HepG2 (cell line): ENCODE results near the gene ACD. TPM values are rescaled to one million over a fixed set of nuclear protein-coding genes. Genes with fewer than 3 reads are reported as not detected.

Experiments
- ATAD3A ChIP-seq: sonication (generic); formaldehyde crosslinking; IDR thresholded peaks from 2 replicates; pipeline ENCODE4 v1.4.0; 2020; ENCODE audit warnings: missing genetic modification reagents
- DZIP1 ChIP-seq: sonication (generic); formaldehyde crosslinking; IDR thresholded peaks from 2 replicates; pipeline ENCODE4 v1.5.0; 2020; ENCODE audit warnings: mild to moderate bottlenecking, missing genetic modification reagents
- EEA1 ChIP-seq: sonication (generic); formaldehyde crosslinking; IDR thresholded peaks from 2 replicates; pipeline ENCODE4 v1.5.1; 2020; ENCODE audit warnings: mild to moderate bottlenecking, missing genetic modification reagents, borderline replicate concordance
- HNRNPLL ChIP-seq: fragments of 200-400 bp; formaldehyde crosslinking; IDR thresholded peaks from 2 replicates; pipeline ENCODE4 v1.6.1; 2017; ENCODE audit warnings: mild to moderate bottlenecking, low read depth, low read length; ENCODE audit not compliant: poor library complexity, severe bottlenecking
- KDM5B ChIP-seq: sonication (generic); formaldehyde crosslinking; IDR thresholded peaks from 2 replicates; pipeline ENCODE4 v1.4.0; 2020; ENCODE audit warnings: missing genetic modification reagents, mild to moderate bottlenecking, borderline replicate concordance
- MXD4 ChIP-seq: IDR thresholded peaks from 2 replicates; pipeline ENCODE4 v1.6.1; 2016; ENCODE audit warnings: mild to moderate bottlenecking, missing biosample characterization, missing genetic modification reagents
- RBAK ChIP-seq: sonication (generic); formaldehyde crosslinking; IDR thresholded peaks from 2 replicates; pipeline ENCODE4 v1.5.1; 2020; ENCODE audit warnings: mild to moderate bottlenecking, missing genetic modification reagents
- RBM39 ChIP-seq: fragments of 200-400 bp; formaldehyde crosslinking; IDR thresholded peaks from one replicate; pipeline ENCODE4 v1.6.1; 2018; ENCODE audit warnings: antibody characterized with exemption, mild to moderate bottlenecking, low read depth, low read length; ENCODE audit not compliant: poor library complexity, severe bottlenecking
- RELA ChIP-seq: sonication (generic); formaldehyde crosslinking; IDR thresholded peaks from 2 replicates; pipeline ENCODE4 v1.4.0; 2020; ENCODE audit warnings: missing genetic modification reagents
- SKIL ChIP-seq: sonication (generic); formaldehyde crosslinking; IDR thresholded peaks from 2 replicates; pipeline ENCODE4 v1.8.0; 2022; ENCODE audit warnings: missing genetic modification reagents, mild to moderate bottlenecking, moderate library complexity, borderline replicate concordance
- SP4 ChIP-seq: sonication (generic); formaldehyde crosslinking; IDR thresholded peaks from 2 replicates; pipeline ENCODE4 v1.8.1; 2023; ENCODE audit warnings: mild to moderate bottlenecking, missing genetic modification reagents
- ZBED4 ChIP-seq: sonication (generic); formaldehyde crosslinking; IDR thresholded peaks from 2 replicates; pipeline ENCODE4 v1.4.0; 2020; ENCODE audit warnings: missing genetic modification reagents, borderline replicate concordance
- ZNF12 ChIP-seq: sonication (generic); formaldehyde crosslinking; IDR thresholded peaks from 2 replicates; pipeline ENCODE4 v1.5.0; 2020; ENCODE audit warnings: missing genetic modification reagents
- ZNF136 ChIP-seq: sonication (generic); formaldehyde crosslinking; IDR thresholded peaks from 2 replicates; pipeline ENCODE4 v1.8.1; 2022; ENCODE audit warnings: low read depth, mild to moderate bottlenecking, moderate library complexity, missing genetic modification reagents
- ZNF282 ChIP-seq: fragments of 450-650 bp; IDR thresholded peaks from 2 replicates; pipeline ENCODE4 v1.6.1; 2018; ENCODE audit not compliant: partially characterized antibody
- ZNF3 ChIP-seq: IDR thresholded peaks from 2 replicates; pipeline ENCODE4 v1.7.0; 2017; ENCODE audit warnings: inconsistent platforms
- ZNF446 ChIP-seq: sonication (generic); formaldehyde crosslinking; IDR thresholded peaks from 2 replicates; pipeline ENCODE4 v1.5.0; 2020; ENCODE audit warnings: mild to moderate bottlenecking, missing genetic modification reagents
- polyA plus RNA-seq, 8 experiments: library from polyadenylated mRNA; depleted of rRNA in 3 of 8; stranded (reverse) in 7 of 8; unstranded in 1 of 8; fragments of >200 nt; fragmentation: Illumina TruSeq in 4 of 8; extraction: Trizol in 4 of 8; gene quantifications; 2 replicates each; pipeline versions ENCODE4 v1.2.1 to v1.2.3, GENCODE V29; 2011 to 2016; ENCODE audit warnings: low read depth in 4 of 8, missing spikeins in 1 of 8, mixed read lengths in 1 of 8; ENCODE audit not compliant: insufficient read depth in 1 of 8
- total RNA-seq, 5 experiments: library from RNA; depleted of rRNA; stranded (reverse); fragments of >200 nt; fragmentation: Illumina TruSeq; extraction: Trizol; gene quantifications; 2 replicates each; pipeline ENCODE4 v1.2.3, GENCODE V29; 2016; ENCODE audit warnings: low read depth in 1 of 5
- TF ChIP-seq, protein P1 (sequence below): sonication (generic); formaldehyde crosslinking; IDR thresholded peaks from 2 replicates; pipeline ENCODE4 v1.8.0; 2022; ENCODE audit warnings: mild to moderate bottlenecking, missing genetic modification reagents, moderate library complexity

ACD gene
- total and polyA plus RNA-seq, 2 of the 13 experiments (the other 11 are each of a cell fraction or from before 2014, with no cell fraction given), result 32.6 to 38.3 TPM

- TF ChIP-seq SKIL (CRISPR knock-in tag) (0 out of 2 replicates have a peak, but pooled peaks have one; percentile 8), RBM39 (no peak), RBAK (CRISPR knock-in tag) (0 out of 2 replicates have a peak, but pooled peaks have one; percentile 24), RELA (CRISPR knock-in tag) (no peak; the same call in 1 of the 2 replicates), ZNF3 (CRISPR knock-in tag) (no peak), DZIP1 (CRISPR knock-in tag) (peak; percentile 93), ZBED4 (peak; percentile 70), ZNF282 (no peak), EEA1 (CRISPR knock-in tag) (no peak; the same call in 1 of the 2 replicates), SP4 (peak; percentile 71), KDM5B (CRISPR knock-in tag) (peak; percentile 72; the same call in 1 of the 2 replicates), ZNF446 (CRISPR knock-in tag) (peak; percentile 24; the same call in 1 of the 2 replicates), ZNF12 (CRISPR knock-in tag) (no peak), HNRNPLL (peak; percentile 32), MXD4 (CRISPR knock-in tag) (peak; percentile 51; the same call in 1 of the 2 replicates), ATAD3A (CRISPR knock-in tag) (no peak), ZNF136 (CRISPR knock-in tag) (no peak; the same call in 1 of the 2 replicates)
- TF ChIP-seq, protein P1, sequence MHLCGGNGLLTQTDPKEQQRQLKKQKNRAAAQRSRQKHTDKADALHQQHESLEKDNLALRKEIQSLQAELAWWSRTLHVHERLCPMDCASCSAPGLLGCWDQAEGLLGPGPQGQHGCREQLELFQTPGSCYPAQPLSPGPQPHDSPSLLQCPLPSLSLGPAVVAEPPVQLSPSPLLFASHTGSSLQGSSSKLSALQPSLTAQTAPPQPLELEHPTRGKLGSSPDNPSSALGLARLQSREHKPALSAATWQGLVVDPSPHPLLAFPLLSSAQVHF (CRISPR knock-in tag), result 0 out of 2 replicates have a peak, but pooled peaks have one; percentile 36
Measured at GRCh38 chr16:67666032-67666551, 6.0 kb upstream of the ACD start (continued).
